Ovary (tissue), 3 donors: ENCODE results near the gene BDH1.

Source experiments
- CTCF ChIP-seq, 3 donors: fragments of 450-650 bp in 2 of 3; fragments of 200-600 bp in 1 of 3; IDR thresholded peaks; one replicate each; pipeline versions ENCODE4 v1.5.1 to v1.8.0; 2016 to 2022; ENCODE audit warnings: antibody characterized with exemption in 3 of 3, mild to moderate bottlenecking in 1 of 3
- POLR2A ChIP-seq: fragments of 450-650 bp; IDR thresholded peaks from one replicate; pipeline ENCODE4 v1.6.1; 2017; ENCODE audit warnings: antibody characterized with exemption, mild to moderate bottlenecking, moderate library complexity
- donor health status: DM: no; HTN: no; CAD: no.

- TF ChIP-seq CTCF (IDR thresholded peaks at IDR 0.05) (no peak), POLR2A (no peak)
Observed at GRCh38 chr3:197460002-197460401, 95.8 kb downstream of the BDH1 start.
